Thoracic aorta (tissue), 2 donors: ENCODE results near the gene DOCK4. TPM values are rescaled to one million over a fixed set of nuclear protein-coding genes. Genes with fewer than 3 reads are reported as not detected.

Source experiments
- ATAC-seq: fragments of 150-250 bp; one replicate; pipeline ENCODE4 v1.8.0; 2017; ENCODE audit warnings: low read depth; ENCODE audit not compliant: insufficient number of reproducible peaks, low FRiP score
- DNase-seq: peaks from one replicate; pipeline ENCODE4 v3.0.0-alpha.2; 2020; ENCODE audit warnings: low spot score
- H3K27ac ChIP-seq, 2 donors: fragments of 200-600 bp; sonication (generic); 1 replicate in 1 of 2; 2 replicates in 1 of 2; pipeline ENCODE4 v1.5.1; 2016; ENCODE audit warnings: mild to moderate bottlenecking in 2 of 2, moderate library complexity in 2 of 2
- H3K27me3 ChIP-seq: fragments of 200-600 bp; sonication (generic); replicated peaks from 2 replicates; pipeline ENCODE4 v1.6.0; 2016; ENCODE audit warnings: mild to moderate bottlenecking; ENCODE audit not compliant: insufficient read depth
- H3K36me3 ChIP-seq: fragments of 200-600 bp; sonication (generic); one replicate; pipeline ENCODE4 v1.5.1; 2016
- H3K4me1 ChIP-seq, 2 donors: fragments of 200-600 bp; sonication (generic); 1 replicate in 1 of 2; 2 replicates in 1 of 2; pipeline versions ENCODE4 v1.5.1 to v1.6.0; 2016; ENCODE audit warnings: low read depth in 2 of 2, mild to moderate bottlenecking in 1 of 2; ENCODE audit not compliant: control insufficient read depth in 1 of 2
- H3K4me3 ChIP-seq: fragments of 200-600 bp; sonication (generic); 2 replicates; pipeline ENCODE4 v1.5.1; 2016; ENCODE audit warnings: mild to moderate bottlenecking
- H3K9me3 ChIP-seq: fragments of 200-600 bp; sonication (generic); 2 replicates; pipeline ENCODE4 v1.5.1; 2016
- total RNA-seq, 2 donors: library from RNA; depleted of rRNA; stranded (reverse); fragments of >200 nt; gene quantifications; one replicate each; pipeline versions ENCODE4 v1.1.0 to v1.2.3, GENCODE V29; 2016
- TF ChIP-seq, protein P1 (sequence below): fragments of 200-600 bp; sonication (generic); IDR thresholded peaks from one replicate; pipeline ENCODE4 v1.5.1; 2019; ENCODE audit warnings: antibody characterized with exemption

DOCK4 gene
- total RNA-seq, 2 donors from 2014 or later: 22.3 to 71.5 TPM

GRCh38 chr7:112070674-112071256 is 135.4 kb downstream of the DOCK4 start:
- Histone ChIP-seq H3K9me3 (peaks cover 4% of the 10 kb centered on the region), H3K27ac (no peak overlapping the region), H3K27me3 (no peaks in the 10 kb centered on the region), H3K4me1 (no peaks in the 10 kb centered on the region), H3K4me3 (no peak overlapping the region), H3K36me3 (no peaks in the 10 kb centered on the region)
- ATAC-seq: no peak
- DNase-seq: no peak
- TF ChIP-seq, protein P1, sequence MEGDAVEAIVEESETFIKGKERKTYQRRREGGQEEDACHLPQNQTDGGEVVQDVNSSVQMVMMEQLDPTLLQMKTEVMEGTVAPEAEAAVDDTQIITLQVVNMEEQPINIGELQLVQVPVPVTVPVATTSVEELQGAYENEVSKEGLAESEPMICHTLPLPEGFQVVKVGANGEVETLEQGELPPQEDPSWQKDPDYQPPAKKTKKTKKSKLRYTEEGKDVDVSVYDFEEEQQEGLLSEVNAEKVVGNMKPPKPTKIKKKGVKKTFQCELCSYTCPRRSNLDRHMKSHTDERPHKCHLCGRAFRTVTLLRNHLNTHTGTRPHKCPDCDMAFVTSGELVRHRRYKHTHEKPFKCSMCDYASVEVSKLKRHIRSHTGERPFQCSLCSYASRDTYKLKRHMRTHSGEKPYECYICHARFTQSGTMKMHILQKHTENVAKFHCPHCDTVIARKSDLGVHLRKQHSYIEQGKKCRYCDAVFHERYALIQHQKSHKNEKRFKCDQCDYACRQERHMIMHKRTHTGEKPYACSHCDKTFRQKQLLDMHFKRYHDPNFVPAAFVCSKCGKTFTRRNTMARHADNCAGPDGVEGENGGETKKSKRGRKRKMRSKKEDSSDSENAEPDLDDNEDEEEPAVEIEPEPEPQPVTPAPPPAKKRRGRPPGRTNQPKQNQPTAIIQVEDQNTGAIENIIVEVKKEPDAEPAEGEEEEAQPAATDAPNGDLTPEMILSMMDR: no peak

GRCh38 chr7:112069879-112070321 is 136.3 kb downstream of the DOCK4 start:
- Histone ChIP-seq H3K9me3 (peaks cover 4% of the 10 kb centered on the region), H3K27me3 (no peaks in the 10 kb centered on the region), H3K4me1 (no peaks in the 10 kb centered on the region), H3K27ac (no peak overlapping the region), H3K36me3 (no peaks in the 10 kb centered on the region), H3K4me3 (no peak overlapping the region)
- ATAC-seq (no peak), DNase-seq (no peak)
- TF ChIP-seq, protein P1: no peak

DNA sequence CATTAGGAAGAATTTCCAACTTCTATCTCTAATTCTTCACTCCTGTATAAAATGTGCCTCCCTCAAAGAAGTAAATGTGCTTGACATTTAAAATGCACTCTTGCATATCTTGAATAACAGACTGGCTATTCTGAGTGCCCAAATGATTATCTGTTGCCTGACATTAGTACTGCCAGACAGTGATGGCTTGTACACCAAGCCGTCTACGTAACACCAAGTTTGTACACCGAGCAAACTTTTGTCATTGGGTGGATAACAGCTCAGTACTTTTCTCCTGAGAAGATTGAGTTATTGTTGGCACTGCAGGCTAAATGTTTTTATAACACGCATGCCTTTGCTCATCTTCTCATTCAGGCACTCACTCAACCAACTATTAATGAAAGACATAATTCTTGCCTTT is 137.2 kb downstream of the DOCK4 start:
- Histone ChIP-seq H3K9me3 (no peaks in the 10 kb centered on the region), H3K4me3 (no peak overlapping the region), H3K4me1 (no peaks in the 10 kb centered on the region), H3K27ac (no peak overlapping the region), H3K27me3 (no peaks in the 10 kb centered on the region), H3K36me3 (no peaks in the 10 kb centered on the region)
- TF ChIP-seq, protein P1: no peak
- no peak for DNase-seq
- ATAC-seq: no peak

- Histone ChIP-seq H3K4me3 (no peak overlapping the region), H3K27ac (no peak overlapping the region), H3K4me1 (no peaks in the 10 kb centered on the region), H3K9me3 (no peaks in the 10 kb centered on the region), H3K27me3 (no peaks in the 10 kb centered on the region), H3K36me3 (no peaks in the 10 kb centered on the region)
- TF ChIP-seq, protein P1: no peak
- no peak for DNase-seq
- ATAC-seq: no peak
Observed at GRCh38 chr7:112067632-112068540, 138.3 kb downstream of the DOCK4 start.

DNA sequence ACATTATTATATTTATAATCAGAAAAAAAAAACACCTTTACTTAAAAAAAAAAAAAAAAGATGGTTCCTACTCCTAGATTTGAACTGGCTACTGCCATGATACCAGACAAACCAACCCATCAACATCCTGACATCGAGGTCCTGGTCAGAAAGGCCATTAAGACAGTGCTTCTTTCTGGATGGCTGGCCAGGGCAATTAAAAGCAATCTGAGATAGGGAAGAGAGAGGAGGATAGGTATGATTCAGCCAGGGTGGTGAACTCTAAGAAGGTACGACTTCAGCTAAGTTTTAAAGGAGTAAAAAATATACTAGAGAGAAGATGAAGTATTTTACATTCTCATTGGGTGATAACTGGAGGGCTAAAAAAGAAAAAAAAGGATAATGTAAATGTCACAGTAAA is 139.0 kb downstream of the DOCK4 start:
- no peak for ATAC-seq

More for the DNA sequence above, 139.0 kb downstream of the DOCK4 start:
- TF ChIP-seq, protein P1: no peak
- Histone ChIP-seq H3K4me3 (no peak overlapping the region), H3K27me3 (no peaks in the 10 kb centered on the region), H3K27ac (no peak overlapping the region), H3K4me1 (no peaks in the 10 kb centered on the region), H3K9me3 (no peaks in the 10 kb centered on the region), H3K36me3 (no peaks in the 10 kb centered on the region)
- no peak for DNase-seq
